ENCODE results near the gene UBQLNL.

The UBQLNL gene

DNA sequence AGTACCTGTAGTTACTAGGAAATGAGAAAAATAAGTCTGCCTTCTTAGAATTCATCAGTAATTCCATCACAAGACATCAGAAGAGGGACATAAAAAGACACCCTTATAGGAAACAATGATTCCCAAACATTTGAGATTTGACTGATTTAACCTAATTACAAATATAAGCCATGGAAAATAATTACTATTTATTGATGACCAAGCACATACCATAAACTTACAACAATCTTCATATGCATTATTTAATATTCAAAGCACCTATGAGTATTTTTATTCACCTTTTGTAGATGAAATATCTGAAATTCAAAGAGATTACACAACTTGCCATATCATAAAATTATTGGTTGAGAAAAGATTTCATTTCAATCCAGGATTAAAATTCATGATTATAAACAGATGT lies 42.6 kb downstream of the UBQLNL start:
- TF ChIP-seq, protein P1, sequence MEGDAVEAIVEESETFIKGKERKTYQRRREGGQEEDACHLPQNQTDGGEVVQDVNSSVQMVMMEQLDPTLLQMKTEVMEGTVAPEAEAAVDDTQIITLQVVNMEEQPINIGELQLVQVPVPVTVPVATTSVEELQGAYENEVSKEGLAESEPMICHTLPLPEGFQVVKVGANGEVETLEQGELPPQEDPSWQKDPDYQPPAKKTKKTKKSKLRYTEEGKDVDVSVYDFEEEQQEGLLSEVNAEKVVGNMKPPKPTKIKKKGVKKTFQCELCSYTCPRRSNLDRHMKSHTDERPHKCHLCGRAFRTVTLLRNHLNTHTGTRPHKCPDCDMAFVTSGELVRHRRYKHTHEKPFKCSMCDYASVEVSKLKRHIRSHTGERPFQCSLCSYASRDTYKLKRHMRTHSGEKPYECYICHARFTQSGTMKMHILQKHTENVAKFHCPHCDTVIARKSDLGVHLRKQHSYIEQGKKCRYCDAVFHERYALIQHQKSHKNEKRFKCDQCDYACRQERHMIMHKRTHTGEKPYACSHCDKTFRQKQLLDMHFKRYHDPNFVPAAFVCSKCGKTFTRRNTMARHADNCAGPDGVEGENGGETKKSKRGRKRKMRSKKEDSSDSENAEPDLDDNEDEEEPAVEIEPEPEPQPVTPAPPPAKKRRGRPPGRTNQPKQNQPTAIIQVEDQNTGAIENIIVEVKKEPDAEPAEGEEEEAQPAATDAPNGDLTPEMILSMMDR (IDR thresholded peaks at IDR 0.05; ENCODE audit: borderline replicate concordance, insufficient read depth, low read depth, low read length), result no peak
- H3K4me3 ChIP-seq (ENCODE audit: low read depth, low read length), result no peak overlapping the region

DNA sequence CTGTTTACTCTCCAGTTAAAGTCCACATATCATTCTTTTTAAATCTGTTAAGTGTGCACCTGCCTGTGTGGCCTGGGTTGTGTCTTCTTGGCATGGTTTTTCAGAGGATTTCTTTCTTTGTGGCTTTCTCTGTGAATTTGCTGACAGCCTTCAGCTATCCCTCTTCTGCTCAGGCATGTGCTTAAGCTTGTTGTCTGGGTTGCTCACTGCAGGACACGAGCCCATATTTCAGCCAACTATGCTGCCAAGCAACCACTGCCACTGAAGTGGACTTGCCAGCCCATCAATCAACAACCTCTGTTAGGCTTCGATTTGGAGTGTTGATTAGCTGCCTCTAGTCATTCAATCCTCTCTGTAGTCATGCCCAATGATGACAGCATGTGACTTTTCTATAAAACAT lies 49.0 kb downstream of the UBQLNL start:
- TF ChIP-seq, protein P1 (IDR thresholded peaks at IDR 0.05; ENCODE audit: borderline replicate concordance, insufficient read depth, low read depth, low read length), result no peak
- H3K4me3 ChIP-seq (ENCODE audit: low read depth, low read length), result no peak overlapping the region

Data from GM12875 (cell line).